ENCODE results near the gene MVB12B. TPM values are rescaled to one million over a fixed set of nuclear protein-coding genes. Genes with fewer than 3 reads are reported as not detected.
A peak's percentile ranks its signal among the peaks of the same experiment; 100 is the strongest.

MVB12B gene
- total and polyA plus RNA-seq, 2 of the 13 experiments (the other 11 are each of a cell fraction or from before 2014, with no cell fraction given): 12.1 to 30.1 TPM

- CTCF ChIA-PET (ENCODE audit: low intra/inter-chr PET ratio, low total read pairs): no interaction called here
- no peak overlapping the region for H3K4me3 ChIP-seq (replicated peaks in 1 of 3; ENCODE audit: insufficient read depth in 1 of 3, low read depth in 2 of 3, low read length in 3 of 3)
- H3K36me3 ChIP-seq (replicated peaks in 1 of 2; ENCODE audit: control insufficient read depth in 1 of 2, insufficient read depth in 2 of 2, low read length in 2 of 2): peaks cover 2 to 7% of the 10 kb centered on the region in 2 experiments; a peak in 1 of 5 replicates
- peaks cover 12% of the 10 kb centered on the region for H3K4me1 ChIP-seq (ENCODE audit: insufficient read depth, low read length)
- no peak overlapping the region for H3K27ac ChIP-seq (ENCODE audit: extremely low read length, insufficient read depth, low read length)
- FAIRE-seq: no peak
- no peak overlapping the region for H2AFZ ChIP-seq (ENCODE audit: low read length)
- no peaks in the 10 kb centered on the region for H3K27me3 ChIP-seq (ENCODE audit: control insufficient read depth in 1 of 2, insufficient read depth in 2 of 2, low read length in 2 of 2)
- no peak for TF ChIP-seq MTA1 (CRISPR knock-in tag; IDR thresholded peaks at IDR 0.05; ENCODE audit: borderline replicate concordance)
- TF ChIP-seq POLR2A (IDR thresholded peaks at IDR 0.05; ENCODE audit: insufficient read depth in 1 of 2, low read depth in 2 of 2, low read length in 2 of 2): peak in 1 of 2 experiments; percentile 16; a peak in 1 of 4 replicates
- TF ChIP-seq AGO1 (IDR thresholded peaks at IDR 0.05; ENCODE audit: low read depth, low read length, poor library complexity, severe bottlenecking): no peak
- no peaks in the 10 kb centered on the region for H3K79me2 ChIP-seq (ENCODE audit: insufficient read depth, low read length)
- 90% methylated on average over 11 of the region's 12 CpGs for WGBS (ENCODE audit: low lambda C conversion rate)
- no peak for DNase-seq (ENCODE audit: low spot score)
- POLR2A ChIA-PET: no interaction called here
- H4K20me1 ChIP-seq (ENCODE audit: insufficient read depth, low read length): no peaks in the 10 kb centered on the region
- no TSS peak for BruUV-seq (replicated peaks)
- in situ Hi-C loops (cut with HindIII; ENCODE audit: extremely low pct_ligation_motif_present, low pct_unique_long_range_greater_than_20kb) (no loop called here), intact Hi-C loops (cut with micrococcal nuclease; ENCODE audit: unreplicated experiment) (no loop called here)
- H3K4me2 ChIP-seq (ENCODE audit: low read depth, low read length): no peak overlapping the region
- no peak overlapping the region for H3K9ac ChIP-seq (ENCODE audit: insufficient read depth, low read depth, low read length)
- no peaks in the 10 kb centered on the region for H3K9me3 ChIP-seq (ENCODE audit: low read length)
- ATAC-seq: peak; percentile 15; the same call in 1 of the 3 replicates
These were observed 181.6 kb downstream of the MVB12B start for GRCh38 chr9:126508171-126508591.

- DNase-seq (ENCODE audit: low spot score): no peak
- CTCF ChIA-PET (ENCODE audit: low intra/inter-chr PET ratio, low total read pairs): no interaction called here
- no peaks in the 10 kb centered on the region for H3K27me3 ChIP-seq (ENCODE audit: control insufficient read depth in 1 of 2, insufficient read depth in 2 of 2, low read length in 2 of 2)
- in situ Hi-C loops (cut with HindIII; ENCODE audit: extremely low pct_ligation_motif_present, low pct_unique_long_range_greater_than_20kb) (no loop called here), intact Hi-C loops (cut with micrococcal nuclease; ENCODE audit: unreplicated experiment) (no loop called here)
- H3K4me2 ChIP-seq (ENCODE audit: low read depth, low read length): no peak overlapping the region
- no TSS peak for BruUV-seq (replicated peaks)
- H3K36me3 ChIP-seq (replicated peaks in 1 of 2; ENCODE audit: control insufficient read depth in 1 of 2, insufficient read depth in 2 of 2, low read length in 2 of 2): peaks cover 0 to 7% of the 10 kb centered on the region in 2 experiments; a peak in 1 of 5 replicates
- H3K9me3 ChIP-seq (ENCODE audit: low read length): no peaks in the 10 kb centered on the region
- no peak overlapping the region for H3K27ac ChIP-seq (ENCODE audit: extremely low read length, insufficient read depth, low read length)
- H3K79me2 ChIP-seq (ENCODE audit: insufficient read depth, low read length): no peaks in the 10 kb centered on the region
- H3K4me3 ChIP-seq (replicated peaks in 1 of 3; ENCODE audit: insufficient read depth in 1 of 3, low read depth in 2 of 3, low read length in 3 of 3): no peak overlapping the region
- WGBS (ENCODE audit: low lambda C conversion rate): 95% methylated on average over 2 of the region's 2 CpGs
- H3K4me1 ChIP-seq (ENCODE audit: insufficient read depth, low read length): peaks cover 19% of the 10 kb centered on the region
- FAIRE-seq: no peak
- H4K20me1 ChIP-seq (ENCODE audit: insufficient read depth, low read length): no peaks in the 10 kb centered on the region
- TF ChIP-seq ZNF34 (CRISPR knock-in tag; IDR thresholded peaks at IDR 0.05; ENCODE audit: borderline replicate concordance) (no peak), ZNF33A (CRISPR knock-in tag; IDR thresholded peaks at IDR 0.05; ENCODE audit: borderline replicate concordance) (no peak), GATA4 (IDR thresholded peaks at IDR 0.05; ENCODE audit: borderline replicate concordance, low read depth) (no peak), ZNF382 (CRISPR knock-in tag; IDR thresholded peaks at IDR 0.05; ENCODE audit: borderline replicate concordance) (no peak), BCL3 (CRISPR knock-in tag; IDR thresholded peaks at IDR 0.05) (no peak), KMT2A (CRISPR knock-in tag; IDR thresholded peaks at IDR 0.05) (no peak), TOE1 (CRISPR knock-in tag; IDR thresholded peaks at IDR 0.05) (no peak), ZNF432 (CRISPR knock-in tag; IDR thresholded peaks at IDR 0.05; ENCODE audit: borderline replicate concordance) (no peak), CAMTA2 (CRISPR knock-in tag; IDR thresholded peaks at IDR 0.05; ENCODE audit: borderline replicate concordance) (no peak), PCBP1 (IDR thresholded peaks at IDR 0.05; ENCODE audit: borderline replicate concordance, low read depth, low read length) (no peak), ZNF121 (CRISPR knock-in tag; IDR thresholded peaks at IDR 0.05) (no peak), ZNF17 (CRISPR knock-in tag; IDR thresholded peaks at IDR 0.05) (no peak), HOXA5 (CRISPR knock-in tag; IDR thresholded peaks at IDR 0.05) (no peak)
- no peak overlapping the region for H2AFZ ChIP-seq (ENCODE audit: low read length)
- no peak overlapping the region for H3K9ac ChIP-seq (ENCODE audit: insufficient read depth, low read depth, low read length)
- POLR2A ChIA-PET: no interaction called here
- ATAC-seq: no peak
These were observed 182.3 kb downstream of the MVB12B start for GRCh38 chr9:126508928-126509327.
